HG02571 (cell line): Measurements from ENCODE around the gene PIKFYVE.
"Not testable (repeated sequence)": the region's sequence is repeated elsewhere in the genome, so short reads cannot be mapped to it uniquely, and the experiment has no call there.

ENCODE experiments used
- ATAC-seq: cut with Tn5 transposase; IDR thresholded peaks from one replicate; pipeline ENCODE4 v1.9.1; 2021; ENCODE audit warnings: mild to moderate bottlenecking, moderate library complexity; ENCODE audit not compliant: unreplicated experiment

The PIKFYVE gene

DNA sequence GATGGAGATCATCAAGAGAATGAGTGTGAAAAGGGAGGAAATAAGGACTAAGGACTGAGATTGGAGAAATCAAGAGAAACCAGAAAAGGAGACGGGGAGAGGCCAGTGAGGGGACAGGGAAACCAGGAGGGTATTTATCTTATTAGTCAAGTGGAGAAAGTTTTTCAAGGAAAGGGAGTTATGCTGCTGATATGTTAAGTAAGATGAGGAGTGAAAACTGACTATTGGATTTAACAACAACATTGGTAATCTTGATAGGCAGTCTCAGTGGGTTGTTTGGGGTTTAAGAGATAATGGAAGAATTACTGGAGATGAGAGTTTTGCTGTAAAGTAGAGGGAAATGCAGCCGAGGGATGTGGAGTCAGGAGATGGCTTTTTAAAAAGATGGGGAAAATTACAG is 30.6 kb downstream of the PIKFYVE start:
- ATAC-seq = no peak

DNA sequence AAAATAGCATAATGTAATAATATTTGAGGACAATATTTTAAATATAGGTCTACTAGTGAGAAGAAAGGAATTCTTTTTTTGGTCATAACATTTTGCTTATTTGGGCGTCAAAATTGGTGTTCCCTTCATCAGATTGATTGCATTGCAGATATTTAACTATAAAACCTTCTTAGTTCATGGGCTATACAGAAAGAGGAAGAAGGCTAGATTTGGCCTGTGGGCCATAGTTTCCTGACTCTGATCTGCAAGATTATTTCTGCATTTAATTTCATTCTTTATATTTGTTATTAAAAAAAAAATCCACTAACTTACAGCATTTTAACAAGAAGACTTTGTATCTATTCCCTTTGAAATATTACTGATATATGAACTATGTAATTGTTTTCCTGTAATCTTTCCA is 31.9 kb downstream of the PIKFYVE start:
- ATAC-seq = no peak

DNA sequence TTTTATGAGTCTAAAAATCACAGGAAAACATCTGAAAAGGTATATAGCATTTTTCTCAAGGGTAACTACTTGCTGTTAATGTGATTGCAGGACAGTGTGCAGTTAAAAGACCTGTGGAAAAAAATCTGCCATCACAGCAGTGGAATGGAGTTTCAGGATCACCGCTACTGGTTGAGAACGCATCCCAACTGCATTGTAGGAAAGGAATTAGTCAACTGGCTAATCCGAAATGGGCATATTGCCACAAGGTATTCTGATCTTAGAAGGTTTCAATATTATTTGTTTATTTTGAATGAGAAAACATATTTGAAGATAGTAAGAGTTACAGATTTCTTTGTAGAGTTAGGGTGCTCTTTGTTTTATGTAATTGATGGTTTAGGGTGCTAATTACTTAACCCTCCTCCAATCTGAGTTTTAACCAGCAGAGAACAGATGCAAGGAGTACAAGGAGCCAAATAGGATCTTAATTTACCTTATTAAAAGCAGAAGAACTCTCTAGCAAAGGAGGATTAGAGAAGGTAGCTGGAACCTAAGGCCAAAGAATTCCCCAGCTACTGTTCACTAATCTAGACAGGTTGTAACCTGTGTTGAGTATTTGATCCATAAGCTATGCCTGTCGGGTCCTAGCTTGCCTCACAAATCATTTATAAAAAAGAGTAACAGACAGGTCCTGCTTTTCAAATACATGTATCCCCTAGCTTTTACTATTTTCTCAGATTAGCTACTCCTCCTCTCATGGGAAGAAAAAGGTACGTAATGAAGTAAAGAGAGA is 35.0 kb downstream of the PIKFYVE start:
- ATAC-seq = no peak

DNA sequence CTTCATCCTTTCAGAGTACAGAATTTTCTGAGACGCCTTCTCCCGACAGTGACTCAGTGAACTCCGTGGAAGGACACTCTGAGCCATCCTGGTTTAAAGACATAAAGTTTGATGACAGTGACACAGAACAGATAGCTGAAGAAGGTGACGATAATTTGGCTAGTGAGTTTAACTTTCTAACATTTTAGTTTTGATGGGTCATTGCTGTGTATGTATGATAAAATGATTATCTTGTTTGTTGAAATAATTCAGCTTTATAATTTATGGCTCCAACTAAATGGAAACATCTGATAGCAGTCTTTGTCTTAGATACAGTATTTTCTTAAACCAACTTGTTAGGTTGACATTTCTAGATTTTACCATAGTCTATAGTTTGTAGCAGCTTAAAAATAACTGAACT is 38.1 kb downstream of the PIKFYVE start:
- no peak for ATAC-seq

DNA sequence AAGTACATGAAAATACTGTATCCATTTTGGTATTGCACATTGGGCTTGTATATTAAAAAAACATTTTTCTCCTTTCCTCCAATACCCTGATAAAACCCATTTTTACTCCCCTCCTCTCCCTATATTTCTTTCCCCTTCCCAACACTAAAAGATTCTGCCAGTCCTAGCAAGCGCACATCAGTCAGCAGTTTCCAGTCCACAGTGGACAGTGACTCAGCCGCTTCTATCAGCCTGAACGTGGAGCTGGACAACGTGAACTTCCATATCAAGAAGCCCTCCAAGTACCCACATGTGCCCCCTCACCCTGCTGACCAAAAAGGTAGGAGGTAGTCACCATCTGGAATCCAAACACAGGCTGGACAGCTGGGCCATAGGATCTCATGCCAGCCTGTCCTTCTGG is 38.6 kb downstream of the PIKFYVE start:
- ATAC-seq = no peak

DNA sequence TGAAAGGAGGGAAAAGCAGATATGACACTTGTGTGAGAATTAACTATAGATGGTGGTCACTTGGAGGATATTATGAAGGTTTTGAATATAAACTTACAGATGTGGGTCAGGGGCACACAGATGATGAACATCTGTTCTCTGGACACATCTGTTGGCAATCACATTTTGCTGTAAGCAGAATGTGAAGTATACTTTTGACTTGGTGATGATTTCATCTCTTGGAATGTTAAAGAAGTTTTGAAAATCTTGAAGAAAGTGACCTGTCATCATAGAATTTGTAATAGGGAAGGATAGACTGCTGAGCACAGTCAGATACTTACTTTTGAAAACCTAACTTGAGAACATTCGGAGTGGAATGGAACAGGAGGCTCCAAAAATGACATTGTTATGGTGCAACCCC is 40.2 kb downstream of the PIKFYVE start:
- no peak for ATAC-seq

DNA sequence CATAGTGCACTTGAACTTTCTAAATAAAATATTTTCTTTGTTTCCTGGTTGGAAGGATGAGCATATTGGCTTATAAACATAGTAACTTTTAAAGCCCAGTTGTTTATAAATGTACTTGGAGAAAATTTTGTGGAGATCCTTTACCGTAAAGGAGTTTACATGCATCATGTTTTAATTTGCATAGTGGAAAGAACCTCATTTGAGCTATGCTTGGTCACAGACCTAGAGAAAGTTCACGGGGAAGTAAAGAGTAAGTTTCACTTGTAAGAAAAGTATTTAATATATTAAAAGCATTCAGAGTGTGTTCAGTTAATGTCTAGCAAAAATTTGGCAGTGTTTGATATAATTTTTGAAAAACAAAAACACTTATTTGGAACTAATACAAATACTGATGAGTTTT is 45.3 kb downstream of the PIKFYVE start:
- ATAC-seq = peak; percentile 41

DNA sequence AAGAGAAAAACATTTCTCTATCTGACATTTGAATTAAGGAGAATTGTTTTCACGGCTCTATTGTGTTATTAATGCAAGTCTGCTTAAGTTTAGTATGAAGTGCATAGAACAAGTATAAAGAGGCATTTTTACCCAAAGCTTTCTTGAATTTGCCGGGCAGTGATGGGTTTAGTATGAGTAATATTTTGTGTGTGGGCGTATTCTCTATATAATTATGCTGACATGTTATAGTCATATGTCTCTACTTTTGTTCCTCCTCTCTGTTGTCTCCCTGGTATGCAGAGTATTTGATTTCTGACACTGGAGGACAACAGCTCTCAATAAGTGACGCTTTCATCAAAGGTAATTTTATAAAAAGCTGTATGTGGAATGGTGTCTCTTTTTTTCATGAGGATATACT is 45.9 kb downstream of the PIKFYVE start:
- peak; percentile 57 for ATAC-seq

DNA sequence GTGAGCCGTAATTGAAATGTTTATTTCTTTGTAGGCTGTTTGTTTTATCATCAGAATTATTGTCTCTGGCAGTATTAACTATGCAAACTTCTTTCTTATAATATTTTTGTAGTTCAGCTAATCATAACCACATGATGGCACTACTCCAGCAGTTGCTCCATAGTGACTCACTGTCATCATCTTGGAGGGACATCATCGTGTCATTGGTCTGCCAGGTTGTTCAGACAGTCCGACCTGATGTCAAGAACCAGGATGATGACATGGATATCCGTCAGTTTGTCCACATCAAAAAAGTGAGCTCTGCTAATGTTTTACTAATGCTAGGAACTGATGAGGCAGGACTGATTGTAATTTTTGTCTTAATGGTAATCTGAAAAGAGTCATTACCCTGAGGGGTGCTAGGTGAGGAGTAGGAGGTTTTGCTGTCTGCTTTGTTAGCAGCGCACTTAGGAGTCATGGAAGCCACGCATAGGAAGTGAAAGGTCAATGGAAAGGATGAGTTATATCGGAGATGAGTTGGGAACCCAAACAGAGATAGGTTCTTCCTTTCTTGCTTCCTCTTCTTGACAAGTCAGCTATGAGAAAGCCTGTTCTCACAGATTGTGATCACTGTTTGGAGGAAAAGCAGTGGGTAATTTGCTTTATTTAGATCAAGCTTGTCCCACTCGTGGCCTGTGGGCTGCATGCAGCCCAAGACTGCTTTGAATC is 49.2 kb downstream of the PIKFYVE start:
- peak; percentile 57 for ATAC-seq

DNA sequence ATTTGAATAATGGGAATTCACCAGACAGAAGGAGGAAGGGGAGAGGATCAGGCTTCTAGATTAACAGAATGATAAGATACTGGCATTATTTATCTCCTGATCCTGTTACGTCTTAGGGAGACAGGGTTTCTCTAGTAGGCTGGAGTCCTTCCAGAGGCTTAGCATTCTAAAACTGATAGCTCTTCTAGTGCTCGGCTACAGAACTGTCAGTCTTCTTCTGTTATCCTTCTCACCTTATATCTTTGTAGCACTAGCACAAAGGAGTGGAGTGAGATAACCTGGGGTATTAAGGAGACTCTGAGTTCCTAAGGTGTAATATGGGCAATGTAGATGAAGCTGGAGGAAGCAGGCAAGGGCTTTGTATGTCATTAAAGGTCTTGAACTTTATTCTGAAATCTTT is 52.1 kb downstream of the PIKFYVE start:
- ATAC-seq = no peak

DNA sequence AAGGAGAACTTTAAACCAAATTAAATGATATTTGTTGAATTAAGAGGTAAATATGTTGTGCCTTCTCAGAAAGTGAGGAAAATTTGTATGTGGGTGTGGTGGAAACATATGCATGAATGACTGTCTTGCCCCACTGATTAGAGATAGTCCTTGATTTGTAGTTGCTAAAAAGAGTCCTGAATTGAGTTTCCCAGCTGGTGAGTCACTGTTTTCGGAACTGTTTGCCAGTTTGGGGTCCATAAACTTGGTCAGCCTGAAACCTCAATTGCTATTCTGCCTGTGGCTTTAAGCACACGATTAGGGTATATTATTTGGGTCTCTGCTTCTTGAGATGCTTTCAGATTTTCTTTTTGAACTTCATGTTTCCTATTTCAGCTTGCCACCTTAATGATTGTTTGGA is 53.3 kb downstream of the PIKFYVE start:
- ATAC-seq = no peak

DNA sequence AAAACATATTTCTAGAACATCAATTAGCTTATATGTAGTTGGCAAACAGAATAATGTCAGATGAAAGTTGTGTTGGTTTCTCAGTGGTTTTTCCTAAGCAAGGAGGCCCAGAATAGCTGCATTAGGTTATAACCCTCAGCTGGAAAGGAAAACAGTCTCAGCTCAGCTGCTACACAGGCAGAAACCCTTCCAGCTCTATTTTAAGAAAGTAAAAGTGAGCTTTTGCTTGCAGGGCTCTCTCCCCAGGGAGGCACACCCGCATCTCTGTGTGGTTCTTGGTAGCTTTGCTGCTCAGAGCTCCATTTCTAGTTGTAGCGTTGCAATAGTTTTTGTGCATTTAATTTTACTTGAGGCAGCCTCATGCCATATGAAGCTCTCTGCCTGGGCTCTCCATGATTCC is 54.6 kb downstream of the PIKFYVE start:
- peak; percentile 95 for ATAC-seq

DNA sequence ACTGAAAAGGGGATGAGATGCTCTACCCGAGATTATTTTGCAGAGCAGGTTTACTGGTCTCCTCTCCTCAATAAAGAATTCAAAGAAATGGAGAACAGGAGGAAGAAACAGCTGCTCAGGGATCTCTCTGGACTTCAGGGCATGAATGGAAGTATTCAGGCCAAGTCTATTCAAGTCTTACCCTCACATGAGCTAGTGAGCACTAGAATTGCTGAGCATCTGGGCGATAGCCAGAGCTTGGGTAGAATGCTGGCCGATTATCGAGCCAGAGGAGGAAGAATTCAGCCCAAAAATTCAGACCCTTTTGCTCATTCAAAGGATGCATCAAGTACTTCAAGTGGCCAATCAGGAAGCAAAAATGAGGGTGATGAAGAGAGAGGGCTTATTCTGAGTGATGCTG is 60.0 kb downstream of the PIKFYVE start:
- no peak for ATAC-seq

DNA sequence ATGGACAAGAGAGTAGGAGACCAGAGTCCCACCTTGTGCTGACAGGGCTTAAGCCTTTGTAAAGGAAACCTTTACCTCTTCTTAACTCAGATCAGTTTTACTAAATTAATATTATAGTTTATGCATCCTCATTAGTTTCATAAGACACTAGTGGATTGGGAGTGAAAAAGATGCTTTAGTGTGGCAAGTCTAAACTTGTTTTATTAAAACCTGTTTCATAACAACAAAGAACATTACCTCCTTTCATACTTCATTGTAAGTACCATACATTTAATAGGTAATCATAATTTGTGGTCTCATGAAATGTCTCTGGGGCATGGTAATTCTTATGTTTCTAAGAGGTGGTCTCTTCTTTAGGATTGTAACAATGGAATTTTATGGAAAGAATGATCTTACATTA is 63.4 kb downstream of the PIKFYVE start:
- no peak for ATAC-seq

DNA sequence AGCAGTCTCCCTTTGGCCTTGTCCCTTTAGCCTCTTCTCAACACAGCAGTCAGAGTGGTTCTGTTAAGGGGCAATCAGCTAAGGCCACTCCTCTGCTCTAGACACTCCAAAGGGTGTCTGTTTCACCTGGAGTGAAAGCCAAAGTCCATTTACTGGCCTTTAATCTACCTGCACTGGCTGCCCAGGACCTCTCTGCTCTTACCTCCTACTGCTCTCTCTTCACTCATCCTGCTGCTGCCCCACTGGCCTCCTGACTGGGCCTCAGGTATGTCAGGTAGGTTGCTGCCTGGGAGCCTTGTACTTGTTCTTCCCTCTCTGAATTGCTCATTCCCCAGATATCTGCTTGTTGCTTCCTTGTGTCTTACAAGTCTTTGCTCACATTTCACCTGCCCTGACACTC is 68.2 kb downstream of the PIKFYVE start:
- ATAC-seq = no peak

DNA sequence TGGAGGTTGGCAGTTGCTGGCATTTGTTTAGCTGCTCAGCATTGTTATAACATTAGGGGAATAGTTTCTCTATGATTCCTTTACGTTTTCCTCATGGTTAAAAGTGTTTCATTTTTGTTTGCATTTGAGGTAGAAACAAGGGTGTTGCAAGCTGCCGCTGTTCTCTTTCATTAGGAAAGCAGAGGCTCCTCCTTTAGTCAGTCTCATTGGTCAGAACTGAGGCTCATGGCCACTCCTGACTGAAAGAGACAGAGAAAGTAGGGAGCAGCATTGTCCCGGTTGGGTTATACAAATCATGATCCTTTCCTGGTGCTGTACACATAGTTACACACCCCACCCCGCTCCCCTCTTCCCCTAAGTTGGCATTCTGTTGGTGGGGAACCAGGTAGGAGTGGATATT is 80.7 kb downstream of the PIKFYVE start:
- no peak for ATAC-seq

DNA sequence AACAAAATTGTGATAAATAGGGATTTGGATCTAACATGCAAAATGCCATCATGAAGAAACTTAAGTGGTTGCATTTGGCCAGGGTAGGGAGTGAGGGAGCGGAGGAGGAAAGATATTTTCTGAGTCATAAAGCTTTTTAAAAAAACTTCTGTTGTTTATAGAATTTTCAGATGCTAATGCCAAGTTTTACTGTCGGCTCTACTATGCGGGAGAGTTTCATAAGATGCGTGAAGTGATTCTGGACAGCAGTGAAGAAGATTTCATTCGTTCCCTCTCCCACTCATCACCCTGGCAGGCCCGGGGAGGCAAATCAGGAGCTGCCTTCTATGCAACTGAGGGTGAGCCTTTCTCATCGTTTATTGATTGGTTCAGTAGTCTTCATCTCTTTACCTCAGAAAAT is 84.6 kb downstream of the PIKFYVE start:
- no peak for ATAC-seq

DNA sequence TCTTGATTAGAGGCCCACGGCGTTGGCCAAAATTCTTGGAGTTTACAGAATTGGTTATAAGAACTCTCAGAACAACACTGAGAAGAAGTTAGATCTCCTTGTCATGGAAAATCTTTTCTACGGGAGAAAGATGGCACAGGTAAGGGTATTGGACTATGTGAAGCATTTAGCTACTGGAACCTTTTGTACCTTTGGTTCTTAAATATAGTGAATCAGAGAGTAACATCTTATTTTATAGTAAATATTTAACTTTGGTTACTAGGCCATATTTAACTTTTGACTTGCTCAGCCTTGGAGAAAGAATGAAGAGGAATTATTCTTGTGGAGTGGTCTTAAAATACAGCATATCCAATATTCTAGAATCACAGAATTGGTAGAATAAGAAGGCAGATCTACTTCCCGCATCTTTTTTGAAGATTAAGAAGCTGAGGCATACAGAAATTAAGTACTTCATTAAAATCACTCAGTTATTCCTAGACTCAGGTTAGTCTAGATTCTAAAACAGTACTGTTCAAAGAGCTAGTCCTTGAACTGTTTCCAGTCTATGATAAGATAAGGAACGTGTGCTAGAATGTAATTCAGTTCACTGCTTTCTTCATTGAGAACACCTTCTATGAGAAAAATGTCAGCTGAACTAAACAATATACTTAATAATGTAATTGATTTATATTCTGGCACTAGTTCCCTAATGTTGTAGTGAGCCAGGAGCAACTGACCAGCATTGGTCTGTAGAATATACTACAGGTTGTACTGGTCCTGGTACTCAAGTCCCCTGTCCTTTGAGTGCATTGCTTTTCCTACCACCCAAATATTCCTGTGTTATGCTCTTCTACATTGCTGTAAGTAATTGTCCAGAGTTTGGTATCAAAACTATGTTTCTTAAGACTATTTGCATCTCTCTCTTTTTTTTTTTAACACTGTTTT is 86.9 kb downstream of the PIKFYVE start:
- ATAC-seq = no peak

DNA sequence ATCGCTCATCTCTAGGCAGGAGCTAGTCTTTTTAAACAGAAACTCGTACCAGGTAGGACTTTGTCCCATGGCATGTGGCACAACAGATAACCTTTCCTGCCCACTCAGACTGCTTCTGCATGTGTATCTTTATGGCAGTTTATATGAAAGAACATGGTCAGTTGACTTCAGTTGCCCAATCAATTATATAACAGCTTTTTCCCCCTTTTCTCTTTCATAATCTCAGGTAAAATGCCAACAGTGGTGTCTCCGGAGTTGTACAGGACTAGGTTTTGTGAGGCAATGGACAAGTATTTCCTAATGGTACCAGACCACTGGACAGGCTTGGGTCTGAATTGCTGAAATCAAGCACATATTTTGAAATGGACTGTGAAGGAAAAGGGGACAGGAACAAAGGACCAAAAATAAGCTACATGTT is 88.9 kb downstream of the PIKFYVE start:
- no peak for ATAC-seq

DNA sequence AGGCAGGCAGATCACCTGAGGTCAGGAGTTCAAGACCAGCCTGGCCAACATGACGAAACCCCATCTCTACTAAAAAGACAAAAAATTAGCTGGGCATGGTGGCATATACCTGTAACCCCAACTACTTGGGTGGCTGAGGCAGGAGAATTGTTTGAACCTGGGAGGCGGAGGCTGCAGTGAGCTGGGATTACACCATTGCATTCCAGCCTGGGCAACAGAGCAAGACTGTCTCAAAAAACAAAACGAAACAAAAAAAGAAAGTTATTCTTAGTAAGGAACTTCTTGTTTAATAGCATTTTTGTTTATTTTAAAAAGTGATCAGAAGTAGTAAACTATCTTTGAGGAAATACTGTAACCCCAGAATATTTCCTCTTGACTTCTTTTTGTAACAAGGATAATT is 90.4 kb downstream of the PIKFYVE start:
- ATAC-seq = not testable (repeated sequence)

DNA sequence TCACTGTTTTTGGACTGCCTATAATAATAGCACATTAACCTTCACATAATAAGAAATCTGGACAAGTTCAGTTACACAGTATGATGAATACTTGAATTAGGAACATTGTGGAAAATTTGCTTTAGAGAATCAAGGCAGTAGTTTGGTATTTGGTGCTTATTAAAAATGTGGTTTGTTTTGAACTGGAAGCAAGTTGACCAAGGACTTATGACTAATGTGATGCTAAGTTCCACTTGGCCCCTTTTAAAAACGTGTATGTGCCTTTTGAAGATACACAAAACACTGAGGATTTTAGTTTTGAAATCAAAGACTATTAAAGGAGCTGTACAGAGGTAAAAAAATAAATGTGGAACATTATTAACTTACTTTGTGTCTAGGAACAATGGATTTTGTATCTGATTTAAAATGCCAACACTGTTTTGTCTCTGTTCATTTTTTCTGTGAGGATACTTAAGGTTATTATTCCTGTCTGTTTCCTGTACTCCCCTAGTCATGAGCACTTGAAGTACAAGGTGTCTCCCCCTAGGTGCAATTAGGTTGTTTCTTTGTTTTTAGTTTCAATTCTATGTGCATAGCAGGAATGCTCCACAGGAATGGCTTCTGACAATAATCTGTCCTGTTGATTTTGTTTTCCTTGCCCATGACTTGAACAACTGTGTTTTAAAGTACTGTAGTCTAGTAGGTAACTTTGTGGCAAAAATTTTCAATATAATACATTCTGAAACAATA is 91.0 kb downstream of the PIKFYVE start:
- no peak for ATAC-seq
